DMS153 treated with DMSO at 0.1 percent for 48 hours (cell line): ENCODE results near the gene EIF2S1.
"Not testable (repeated sequence)": the region's sequence is repeated elsewhere in the genome, so short reads cannot be mapped to it uniquely, and the experiment has no call there.

Source experiments
- DNase-seq: peaks from one replicate; lab custom pipeline; 2025; ENCODE audit not compliant: unreplicated experiment; lab: John Stamatoyannopoulos, UW

EIF2S1 gene

GRCh38 chr14:67410313-67410712, 50.2 kb downstream of the EIF2S1 start:
- no peak for DNase-seq

- no peak for DNase-seq
Observed at GRCh38 chr14:67411370-67411769, 51.2 kb downstream of the EIF2S1 start.

GRCh38 chr14:67411820-67412421, 51.8 kb downstream of the EIF2S1 start, which contains the start of gene PLEK2:
TSS of gene PLEK2 (minus strand) at chr14:67412165. CDS start at chr14:67412059, 106 bp downstream.
- peak; percentile 75 for DNase-seq

GRCh38 chr14:67413806-67414769, 54.0 kb downstream of the EIF2S1 start:
- DNase-seq = no peak

- not testable (repeated sequence) for DNase-seq
Observed at GRCh38 chr14:67415610-67416009, 55.5 kb downstream of the EIF2S1 start.

- DNase-seq = no peak
Observed at GRCh38 chr14:67416085-67416484, 56.0 kb downstream of the EIF2S1 start.

GRCh38 chr14:67416810-67417209, 56.7 kb downstream of the EIF2S1 start:
- DNase-seq = no peak

GRCh38 chr14:67417633-67418032, 57.5 kb downstream of the EIF2S1 start:
- DNase-seq = no peak

- no peak for DNase-seq
Observed at GRCh38 chr14:67418401-67419191, 58.5 kb downstream of the EIF2S1 start.

- DNase-seq = no peak
Observed at GRCh38 chr14:67420102-67420739, 60.1 kb downstream of the EIF2S1 start.

GRCh38 chr14:67421356-67422224, 61.5 kb downstream of the EIF2S1 start:
- DNase-seq = no peak

GRCh38 chr14:67423424-67423823, 63.3 kb downstream of the EIF2S1 start:
- no peak for DNase-seq

GRCh38 chr14:67424539-67424938, 64.4 kb downstream of the EIF2S1 start:
- DNase-seq = no peak

- no peak for DNase-seq
Observed at GRCh38 chr14:67425608-67426007, 65.5 kb downstream of the EIF2S1 start.

- DNase-seq = no peak
Observed at GRCh38 chr14:67426161-67426560, 66.0 kb downstream of the EIF2S1 start.

- peak; percentile 50 for DNase-seq
Observed at GRCh38 chr14:67426983-67427606, 67.0 kb downstream of the EIF2S1 start.

GRCh38 chr14:67428501-67429031, 68.4 kb downstream of the EIF2S1 start:
- DNase-seq = no peak

GRCh38 chr14:67429510-67430205, 69.5 kb downstream of the EIF2S1 start:
- no peak for DNase-seq
